ENCODE data around the gene ALAD. TPM values are rescaled to one million over a fixed set of nuclear protein-coding genes. Genes with fewer than 3 reads are reported as not detected.
A peak's percentile ranks its signal among the peaks of the same experiment; 100 is the strongest.

Gene ALAD
- total and polyA plus RNA-seq, 2 of the 13 experiments (the other 11 are each of a cell fraction or from before 2014, with no cell fraction given): 21.8 to 30.1 TPM

DNA sequence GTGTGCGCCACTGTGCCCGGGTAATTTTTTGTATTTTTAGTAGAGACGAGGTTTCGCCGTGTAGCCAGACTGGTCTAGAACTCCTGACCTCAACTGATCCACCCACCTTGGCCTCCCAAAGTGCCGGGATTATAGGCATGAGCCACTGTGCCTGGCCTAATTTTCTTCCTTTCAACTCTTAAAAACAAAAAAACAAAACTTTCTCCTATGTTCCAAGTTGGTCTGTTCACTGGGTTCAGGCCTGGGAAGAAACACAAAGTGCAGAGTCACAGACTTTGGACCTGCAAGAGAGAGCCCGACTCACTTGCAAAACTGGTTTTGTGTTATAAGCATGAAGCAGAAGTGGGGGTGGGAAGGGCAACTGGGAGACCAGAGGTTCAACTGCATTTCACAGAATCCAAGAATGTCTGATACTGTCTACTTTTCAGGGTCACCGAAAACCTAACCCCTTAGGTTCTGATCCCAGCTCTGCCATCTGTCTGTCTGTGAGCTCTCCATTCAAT, 19.1 kb downstream of the ALAD start (continued):
- no peak for TF ChIP-seq ZNF775 (CRISPR knock-in tag; IDR thresholded peaks at IDR 0.05; ENCODE audit: borderline replicate concordance)
- TF ChIP-seq KLF12 (CRISPR knock-in tag; IDR thresholded peaks at IDR 0.05; ENCODE audit: borderline replicate concordance): no peak
- no peak for TF ChIP-seq NRL (CRISPR knock-in tag; IDR thresholded peaks at IDR 0.05; ENCODE audit: borderline replicate concordance)
- TF ChIP-seq FOXK1 (CRISPR knock-in tag; IDR thresholded peaks at IDR 0.05; ENCODE audit: borderline replicate concordance, low read depth): peak; percentile 44; the same call in 1 of the 2 replicates
- TF ChIP-seq SSRP1 (CRISPR knock-in tag; IDR thresholded peaks at IDR 0.05): no peak
- TF ChIP-seq FOXJ3 (CRISPR knock-in tag; IDR thresholded peaks at IDR 0.05; ENCODE audit: borderline replicate concordance): peak; percentile 29; the same call in 1 of the 2 replicates
- no peak for TF ChIP-seq NBN (conservative IDR thresholded peaks at IDR 0.05)
- peak; percentile 97 for TF ChIP-seq PAXIP1 (CRISPR knock-in tag; conservative IDR thresholded peaks at IDR 0.05)
- TF ChIP-seq, protein P1, sequence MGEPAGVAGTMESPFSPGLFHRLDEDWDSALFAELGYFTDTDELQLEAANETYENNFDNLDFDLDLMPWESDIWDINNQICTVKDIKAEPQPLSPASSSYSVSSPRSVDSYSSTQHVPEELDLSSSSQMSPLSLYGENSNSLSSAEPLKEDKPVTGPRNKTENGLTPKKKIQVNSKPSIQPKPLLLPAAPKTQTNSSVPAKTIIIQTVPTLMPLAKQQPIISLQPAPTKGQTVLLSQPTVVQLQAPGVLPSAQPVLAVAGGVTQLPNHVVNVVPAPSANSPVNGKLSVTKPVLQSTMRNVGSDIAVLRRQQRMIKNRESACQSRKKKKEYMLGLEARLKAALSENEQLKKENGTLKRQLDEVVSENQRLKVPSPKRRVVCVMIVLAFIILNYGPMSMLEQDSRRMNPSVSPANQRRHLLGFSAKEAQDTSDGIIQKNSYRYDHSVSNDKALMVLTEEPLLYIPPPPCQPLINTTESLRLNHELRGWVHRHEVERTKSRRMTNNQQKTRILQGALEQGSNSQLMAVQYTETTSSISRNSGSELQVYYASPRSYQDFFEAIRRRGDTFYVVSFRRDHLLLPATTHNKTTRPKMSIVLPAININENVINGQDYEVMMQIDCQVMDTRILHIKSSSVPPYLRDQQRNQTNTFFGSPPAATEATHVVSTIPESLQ (CRISPR knock-in tag; conservative IDR thresholded peaks at IDR 0.05): no peak
- TF ChIP-seq ZNF776 (CRISPR knock-in tag; IDR thresholded peaks at IDR 0.05): no peak
- TF ChIP-seq BRD4 (CRISPR knock-in tag; IDR thresholded peaks at IDR 0.05): peak; percentile 51; the same call in 1 of the 2 replicates
- no peak for TF ChIP-seq KLF13 (CRISPR knock-in tag; IDR thresholded peaks at IDR 0.05)
- TF ChIP-seq, protein P2, sequence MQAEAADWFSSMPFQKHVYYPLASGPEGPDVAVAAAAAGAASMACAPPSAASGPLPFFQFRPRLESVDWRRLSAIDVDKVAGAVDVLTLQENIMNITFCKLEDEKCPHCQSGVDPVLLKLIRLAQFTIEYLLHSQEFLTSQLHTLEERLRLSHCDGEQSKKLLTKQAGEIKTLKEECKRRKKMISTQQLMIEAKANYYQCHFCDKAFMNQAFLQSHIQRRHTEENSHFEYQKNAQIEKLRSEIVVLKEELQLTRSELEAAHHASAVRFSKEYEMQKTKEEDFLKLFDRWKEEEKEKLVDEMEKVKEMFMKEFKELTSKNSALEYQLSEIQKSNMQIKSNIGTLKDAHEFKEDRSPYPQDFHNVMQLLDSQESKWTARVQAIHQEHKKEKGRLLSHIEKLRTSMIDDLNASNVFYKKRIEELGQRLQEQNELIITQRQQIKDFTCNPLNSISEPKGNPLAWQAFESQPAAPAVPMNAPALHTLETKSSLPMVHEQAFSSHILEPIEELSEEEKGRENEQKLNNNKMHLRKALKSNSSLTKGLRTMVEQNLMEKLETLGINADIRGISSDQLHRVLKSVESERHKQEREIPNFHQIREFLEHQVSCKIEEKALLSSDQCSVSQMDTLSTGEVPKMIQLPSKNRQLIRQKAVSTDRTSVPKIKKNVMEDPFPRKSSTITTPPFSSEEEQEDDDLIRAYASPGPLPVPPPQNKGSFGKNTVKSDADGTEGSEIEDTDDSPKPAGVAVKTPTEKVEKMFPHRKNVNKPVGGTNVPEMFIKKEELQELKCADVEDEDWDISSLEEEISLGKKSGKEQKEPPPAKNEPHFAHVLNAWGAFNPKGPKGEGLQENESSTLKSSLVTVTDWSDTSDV (CRISPR knock-in tag; IDR thresholded peaks at IDR 0.05): no peak
- TF ChIP-seq, protein P3, sequence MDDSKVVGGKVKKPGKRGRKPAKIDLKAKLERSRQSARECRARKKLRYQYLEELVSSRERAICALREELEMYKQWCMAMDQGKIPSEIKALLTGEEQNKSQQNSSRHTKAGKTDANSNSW (CRISPR knock-in tag; IDR thresholded peaks at IDR 0.05; ENCODE audit: borderline replicate concordance): no peak
- no peak for TF ChIP-seq ZNF280B (CRISPR knock-in tag; IDR thresholded peaks at IDR 0.05; ENCODE audit: borderline replicate concordance)
- TF ChIP-seq POLR2AphosphoS2 (IDR thresholded peaks at IDR 0.05; ENCODE audit: low read depth, low read length): no peak
- no peak for TF ChIP-seq NONO (IDR thresholded peaks at IDR 0.05)
- no peak for TF ChIP-seq NONO (CRISPR knock-in tag; conservative IDR thresholded peaks at IDR 0.05)
- TF ChIP-seq GPN1 (CRISPR knock-in tag; IDR thresholded peaks at IDR 0.05; ENCODE audit: borderline replicate concordance): no peak

Data from HepG2 (cell line).